Large intestine (tissue), 3 donors: ENCODE measurements around the gene H6PD. TPM values are rescaled to one million over a fixed set of nuclear protein-coding genes. Genes with fewer than 3 reads are reported as not detected.

ENCODE experiments used
- DNase-seq, 2 donors: peaks; one replicate each; pipeline versions ENCODE4 v3.0.0 to v3.0.0-alpha.2; 2013
- H3K27ac ChIP-seq: one replicate; pipeline ENCODE4 v1.5.1; 2013; ENCODE audit warnings: low read length
- H3K27me3 ChIP-seq: 2 replicates; pipeline ENCODE4 v1.6.1; 2013; ENCODE audit warnings: low read length; ENCODE audit not compliant: control insufficient read depth, insufficient read depth
- H3K36me3 ChIP-seq: 2 replicates; pipeline ENCODE4 v1.6.1; 2013; ENCODE audit warnings: low read length; ENCODE audit not compliant: control insufficient read depth, insufficient read depth
- H3K4me1 ChIP-seq: one replicate; pipeline ENCODE4 v1.6.1; 2013; ENCODE audit warnings: low read length; ENCODE audit not compliant: control insufficient read depth, insufficient read depth
- H3K4me3 ChIP-seq: one replicate; pipeline ENCODE4 v1.5.1; 2013; ENCODE audit warnings: low read length
- H3K9me3 ChIP-seq: one replicate; pipeline ENCODE4 v1.6.1; 2013; ENCODE audit warnings: mild to moderate bottlenecking, low read depth, low read length, moderate library complexity; ENCODE audit not compliant: control insufficient read depth
- WGBS: methylation state at CpG from one replicate; pipeline ENCODE4 v1.1.5; 2013; ENCODE audit warnings: low lambda C conversion rate; ENCODE audit not compliant: insufficient coverage; 5-methylcytosine and 5-hydroxymethylcytosine counted together
- polyA plus RNA-seq: library from polyadenylated mRNA; unstranded; fragments of 120-200 nt; gene quantifications from one replicate; pipeline ENCODE4 v1.2.1, GENCODE V29; 2013

The H6PD gene
- polyA plus RNA-seq, 1 donor = 36.6 TPM

DNA sequence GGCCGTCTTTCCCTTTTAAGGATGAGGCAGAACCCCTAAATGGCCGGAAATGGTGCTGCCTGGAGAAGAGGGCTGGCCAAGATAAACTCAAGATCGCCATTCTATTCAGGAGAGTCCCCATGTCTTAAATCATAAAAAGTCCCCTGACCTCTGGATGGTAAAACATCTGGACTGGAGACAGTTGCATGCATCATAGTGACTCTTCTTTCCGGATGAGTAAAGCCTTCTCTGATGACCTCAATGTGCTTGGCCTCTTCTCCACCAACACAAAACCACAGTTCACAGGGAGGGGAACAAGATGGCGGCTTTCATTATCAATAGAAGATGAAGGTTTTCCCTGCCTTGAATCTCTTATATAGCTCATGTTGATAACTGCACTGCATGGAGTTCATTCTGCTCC, 27.5 kb upstream of the H6PD start:
- no CpG with 5 or more reads among the region's 5 CpGs for WGBS
- H3K27me3 ChIP-seq = peaks cover 24% of the 10 kb centered on the region
- H3K4me1 ChIP-seq = peaks cover 4% of the 10 kb centered on the region
- H3K9me3 ChIP-seq = no peaks in the 10 kb centered on the region
- no peak for DNase-seq
- H3K4me3 ChIP-seq = no peak overlapping the region
- H3K27ac ChIP-seq = no peak overlapping the region
- H3K36me3 ChIP-seq = no peaks in the 10 kb centered on the region

DNA sequence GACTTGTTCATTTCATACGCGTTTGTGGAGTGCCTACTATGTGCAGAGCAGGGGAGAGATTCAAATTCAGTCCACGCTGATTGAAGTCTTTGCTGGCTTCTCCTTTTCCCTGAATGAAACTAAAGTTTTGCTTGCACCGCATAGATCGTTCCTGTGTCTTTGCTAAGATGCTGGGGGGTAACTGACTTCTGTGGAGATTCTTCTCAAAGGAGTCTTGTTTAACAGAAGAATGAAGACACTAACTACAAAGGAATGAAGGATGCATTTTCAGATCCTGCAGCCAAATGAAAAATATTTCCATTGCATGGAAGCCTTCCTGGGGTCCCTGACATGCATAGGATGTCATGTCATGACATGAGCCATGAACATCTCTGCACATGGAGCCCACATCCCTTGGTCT, 26.9 kb upstream of the H6PD start:
- DNase-seq = no peak
- Histone ChIP-seq H3K27me3 (peaks cover 18% of the 10 kb centered on the region), H3K9me3 (no peaks in the 10 kb centered on the region), H3K36me3 (no peaks in the 10 kb centered on the region), H3K27ac (no peak overlapping the region), H3K4me1 (peaks cover 4% of the 10 kb centered on the region), H3K4me3 (no peak overlapping the region)
- WGBS = no CpG with 5 or more reads among the region's 5 CpGs

DNA sequence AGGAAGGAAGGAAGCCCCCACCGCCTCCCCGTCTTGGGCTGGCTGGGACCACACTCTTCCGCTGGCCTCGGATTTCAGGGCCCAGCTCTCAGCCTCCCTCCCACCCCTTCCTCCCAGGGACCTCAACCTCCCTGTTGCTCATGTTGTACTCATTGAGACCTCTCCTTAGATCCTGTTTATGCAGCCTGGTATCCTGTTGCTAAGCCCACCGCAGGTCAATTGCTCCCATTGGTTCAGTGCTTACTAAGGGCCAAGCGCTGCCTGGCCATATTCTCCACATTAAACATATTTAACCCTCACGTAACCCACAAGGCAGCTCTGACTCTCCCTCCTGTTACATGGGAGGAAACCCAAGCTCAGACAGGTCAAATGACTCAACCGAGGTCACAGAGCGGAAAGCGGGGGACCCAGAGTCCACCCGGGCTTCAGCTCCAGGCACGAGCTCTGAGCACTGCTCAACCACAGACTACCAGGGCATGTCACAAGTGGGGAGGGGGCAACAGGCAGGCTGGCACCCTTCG, 23.2 kb upstream of the H6PD start:
- WGBS = no CpG with 5 or more reads among the region's 13 CpGs
- no peaks in the 10 kb centered on the region for H3K4me1 ChIP-seq
- H3K27ac ChIP-seq = no peak overlapping the region
- H3K27me3 ChIP-seq = peaks cover 2% of the 10 kb centered on the region
- H3K4me3 ChIP-seq = no peak overlapping the region
- H3K9me3 ChIP-seq = no peaks in the 10 kb centered on the region
- no peaks in the 10 kb centered on the region for H3K36me3 ChIP-seq
- DNase-seq = no peak

DNA sequence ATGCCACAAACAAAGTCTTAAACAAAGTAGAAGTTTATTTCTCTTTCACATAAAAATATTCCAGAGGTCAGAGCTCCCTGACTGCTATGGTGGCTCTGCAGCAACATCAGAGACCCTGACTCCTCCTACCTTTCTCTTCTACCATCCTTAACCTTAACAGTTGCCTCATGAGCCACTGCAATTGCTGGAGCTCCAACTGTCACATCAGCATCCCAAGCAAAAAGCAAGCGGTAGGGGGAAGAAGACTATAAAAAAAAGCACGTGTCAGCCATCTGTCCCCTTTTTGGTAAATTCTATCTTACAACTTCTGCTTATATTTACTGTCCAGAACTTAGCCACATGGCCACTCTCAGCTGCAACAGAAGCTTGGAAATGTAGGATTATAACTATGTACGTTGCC, 21.8 kb upstream of the H6PD start:
- no peak overlapping the region for H3K4me3 ChIP-seq
- H3K27ac ChIP-seq = no peak overlapping the region
- no CpG with 5 or more reads among the region's 3 CpGs for WGBS
- no peaks in the 10 kb centered on the region for H3K36me3 ChIP-seq
- DNase-seq = no peak
- no peaks in the 10 kb centered on the region for H3K27me3 ChIP-seq
- H3K9me3 ChIP-seq = no peaks in the 10 kb centered on the region
- H3K4me1 ChIP-seq = no peaks in the 10 kb centered on the region

DNA sequence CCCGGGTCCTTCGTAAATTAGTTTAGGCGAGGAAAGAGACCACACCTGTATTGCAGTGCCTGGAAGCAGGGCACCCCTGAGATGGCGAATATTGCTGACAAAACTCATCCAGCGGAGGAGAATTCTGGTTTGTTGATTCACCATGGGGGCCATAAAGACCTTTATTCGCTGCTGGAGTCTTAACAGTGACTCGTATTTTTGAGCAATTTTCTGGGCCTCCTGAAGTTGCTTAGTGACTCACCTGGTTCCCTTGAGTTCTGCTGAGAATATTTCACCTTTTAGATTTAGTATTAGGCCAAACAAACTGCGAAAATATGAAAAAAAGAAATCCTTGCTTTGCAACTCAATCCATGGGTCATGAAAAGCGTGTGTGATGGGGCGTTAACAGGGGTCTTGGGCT, 20.6 kb upstream of the H6PD start:
- Histone ChIP-seq H3K4me1 (no peaks in the 10 kb centered on the region), H3K27ac (no peak overlapping the region), H3K9me3 (no peaks in the 10 kb centered on the region), H3K36me3 (no peaks in the 10 kb centered on the region), H3K27me3 (no peaks in the 10 kb centered on the region), H3K4me3 (no peak overlapping the region)
- no peak for DNase-seq
- no CpG with 5 or more reads among the region's 10 CpGs for WGBS

DNA sequence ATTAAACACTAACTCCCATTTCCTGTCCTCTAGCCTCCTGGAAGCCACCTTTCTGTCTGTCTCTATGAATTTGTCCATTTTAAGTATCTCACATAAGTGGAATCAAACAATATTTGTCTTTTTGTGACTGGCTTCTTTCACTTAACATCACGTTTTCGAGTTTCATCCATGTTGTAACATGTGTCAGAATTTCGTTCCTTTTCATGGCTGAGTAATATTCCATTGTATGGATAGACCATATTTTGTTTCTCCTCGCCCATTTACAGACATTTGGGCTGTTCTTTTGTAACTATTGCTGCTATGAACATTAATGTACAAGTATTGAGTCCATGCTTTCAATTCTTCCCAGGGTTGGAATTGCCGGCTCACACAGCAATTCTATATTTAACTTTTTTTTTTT, 15.7 kb upstream of the H6PD start:
- 50% methylated on average over 2 of the region's 5 CpGs for WGBS
- Histone ChIP-seq H3K27me3 (no peaks in the 10 kb centered on the region), H3K4me3 (no peak overlapping the region), H3K4me1 (no peaks in the 10 kb centered on the region), H3K9me3 (no peaks in the 10 kb centered on the region), H3K27ac (no peak overlapping the region), H3K36me3 (no peaks in the 10 kb centered on the region)
- no peak for DNase-seq

DNA sequence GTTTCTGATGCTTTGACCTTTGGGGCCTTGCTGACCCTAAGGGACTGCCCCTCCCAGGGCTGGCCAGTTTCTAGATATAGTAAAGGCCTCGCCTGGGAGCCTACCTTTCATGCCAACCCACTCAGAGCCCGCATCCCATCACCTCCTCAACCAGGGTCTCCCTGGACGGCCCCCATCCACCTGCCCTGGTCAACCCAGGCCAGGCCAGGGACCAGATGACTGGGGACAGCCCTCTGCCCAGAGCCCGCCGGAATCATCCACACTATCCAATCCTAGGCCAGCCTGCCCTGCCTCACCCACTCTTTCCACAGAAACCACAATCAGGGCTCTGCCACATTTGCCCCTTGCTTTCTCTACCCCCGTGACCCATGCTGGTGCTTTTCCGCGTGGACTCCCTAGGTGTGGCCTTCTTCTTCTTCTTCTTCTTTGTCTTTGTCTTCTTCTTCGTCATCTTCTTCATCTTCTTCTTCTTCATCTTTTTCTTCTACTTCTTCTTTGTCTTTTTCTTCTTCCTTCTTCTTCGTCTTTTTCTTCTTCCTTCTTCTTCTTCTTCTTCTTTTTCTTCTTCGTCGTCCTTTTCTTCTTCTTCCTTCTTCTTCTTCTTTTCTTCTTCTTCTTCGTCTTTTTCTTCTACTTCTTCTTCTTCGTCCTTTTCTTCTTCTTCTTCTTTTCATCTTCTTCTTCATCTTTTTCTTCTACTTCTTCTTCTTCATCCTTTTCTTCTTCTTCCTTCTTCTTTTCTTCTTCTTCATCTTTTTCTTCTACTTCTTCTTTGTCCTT, 11.5 kb upstream of the H6PD start:
- no peaks in the 10 kb centered on the region for H3K36me3 ChIP-seq
- DNase-seq = no peak
- 88% methylated on average over 12 of the region's 14 CpGs for WGBS
- H3K9me3 ChIP-seq = no peaks in the 10 kb centered on the region
- no peak overlapping the region for H3K27ac ChIP-seq
- no peaks in the 10 kb centered on the region for H3K4me1 ChIP-seq
- H3K27me3 ChIP-seq = no peaks in the 10 kb centered on the region
- no peak overlapping the region for H3K4me3 ChIP-seq

DNA sequence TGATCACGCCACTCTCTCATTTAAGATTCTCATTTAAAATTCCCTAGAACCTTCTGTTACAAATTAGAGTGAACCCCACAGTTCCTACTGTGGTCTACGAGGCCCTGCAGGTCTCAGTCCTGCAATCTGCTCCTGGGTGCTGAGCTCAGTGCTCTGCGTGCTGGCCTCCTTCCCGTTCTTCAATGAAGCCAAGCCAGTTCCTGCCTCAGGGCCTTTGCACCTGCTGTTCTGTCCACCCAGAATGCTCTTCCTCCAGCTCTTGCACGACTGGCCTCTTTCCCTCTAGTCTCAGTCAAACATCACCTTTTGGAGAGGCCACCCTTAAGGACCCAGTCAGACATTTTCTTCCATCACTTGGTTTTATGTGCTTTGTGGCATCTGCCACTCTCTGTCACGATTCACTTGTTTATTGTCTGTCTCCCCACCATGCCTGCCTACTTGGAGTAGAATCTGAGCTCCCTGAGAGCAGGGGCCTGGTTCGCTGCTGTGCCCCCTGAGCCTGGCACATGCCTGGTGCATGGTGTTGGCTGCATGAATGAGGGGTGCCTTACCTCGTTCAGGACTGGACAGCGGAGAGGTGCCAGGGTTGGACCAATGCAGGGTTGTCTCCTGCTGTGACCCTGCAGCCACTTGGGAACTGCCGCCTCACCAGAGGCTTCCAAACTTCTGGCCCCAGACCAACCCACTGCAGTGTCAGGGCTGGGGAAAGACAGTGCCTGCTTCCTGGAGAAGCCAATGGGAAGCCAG, 9.7 kb upstream of the H6PD start:
- no peaks in the 10 kb centered on the region for H3K36me3 ChIP-seq
- 100% methylated on average over 1 of the region's 10 CpGs for WGBS
- H3K4me3 ChIP-seq = no peak overlapping the region
- H3K27ac ChIP-seq = no peak overlapping the region
- H3K4me1 ChIP-seq = no peaks in the 10 kb centered on the region
- DNase-seq = no peak
- H3K27me3 ChIP-seq = no peaks in the 10 kb centered on the region
- H3K9me3 ChIP-seq = no peaks in the 10 kb centered on the region

DNA sequence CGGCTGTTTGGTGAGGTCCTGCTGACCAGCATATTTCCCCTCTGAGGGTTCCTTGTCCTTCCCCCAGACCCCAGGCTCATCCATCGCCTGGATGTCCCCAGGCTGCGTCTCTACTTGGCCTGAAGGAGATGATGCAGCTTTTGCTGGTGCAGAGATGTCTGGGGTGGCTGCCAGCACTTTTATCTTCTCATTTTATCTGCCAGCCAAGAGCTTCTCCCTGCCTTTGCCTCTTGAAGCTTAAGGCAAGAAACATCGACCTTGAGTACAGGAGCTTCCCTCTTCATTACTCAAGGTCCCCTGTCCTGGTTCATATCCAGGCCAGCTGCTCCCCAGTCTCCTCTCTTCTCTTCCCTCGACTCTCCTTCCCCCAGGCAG, 9.2 kb upstream of the H6PD start:
- H3K27ac ChIP-seq = no peak overlapping the region
- no peaks in the 10 kb centered on the region for H3K4me1 ChIP-seq
- no peak for DNase-seq
- 60% methylated on average over 1 of the region's 5 CpGs for WGBS
- no peak overlapping the region for H3K4me3 ChIP-seq
- H3K27me3 ChIP-seq = no peaks in the 10 kb centered on the region
- H3K36me3 ChIP-seq = no peaks in the 10 kb centered on the region
- H3K9me3 ChIP-seq = no peaks in the 10 kb centered on the region

DNA sequence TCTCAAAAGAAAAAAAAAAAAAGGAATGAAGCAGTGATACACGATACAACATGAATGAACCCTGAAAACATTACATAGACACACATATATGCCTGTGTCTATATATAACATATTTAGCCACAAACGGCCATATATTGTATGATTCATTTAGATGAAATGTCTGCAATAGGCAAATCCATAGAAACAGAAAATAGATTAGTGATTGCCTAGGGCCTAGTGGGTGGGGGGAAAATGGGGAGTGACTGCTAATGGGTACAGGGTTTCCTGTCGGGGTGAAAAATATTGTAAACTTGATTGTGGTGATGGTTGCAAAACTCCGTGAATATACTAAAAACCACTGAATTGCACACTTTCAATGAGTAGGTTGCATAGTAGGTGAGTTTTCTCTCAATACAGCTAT, 6.0 kb upstream of the H6PD start:
- Histone ChIP-seq H3K27ac (no peak overlapping the region), H3K36me3 (no peaks in the 10 kb centered on the region), H3K4me1 (no peaks in the 10 kb centered on the region), H3K4me3 (no peak overlapping the region), H3K27me3 (no peaks in the 10 kb centered on the region), H3K9me3 (no peaks in the 10 kb centered on the region)
- WGBS = no CpG with 5 or more reads among the region's 4 CpGs
- no peak for DNase-seq
